Measurements from ENCODE around the gene CD27. TPM values are rescaled to one million over a fixed set of nuclear protein-coding genes. Genes with fewer than 3 reads are reported as not detected.
A peak's percentile ranks its signal among the peaks of the same experiment; 100 is the strongest.
"Not testable (repeated sequence)": the region's sequence is repeated elsewhere in the genome, so short reads cannot be mapped to it uniquely, and the experiment has no call there.

The CD27 gene
- total RNA-seq, 4 donors from 2014 or later, result 0.16 to 0.89 TPM; not detected in 2

- peak; percentile 98 to 100 for DNase-seq (ENCODE audit: low spot score in 2 of 2)
- intact Hi-C loops (cut with DNase I; ENCODE audit: low total_unique reads), result no loop called here
- peak within 1 kb of the TSS; percentile 61 for H3K4me3 ChIP-seq (ENCODE audit: low read depth, poor library complexity, severe bottlenecking)
- TF ChIP-seq POLR2A (IDR thresholded peaks at IDR 0.05) (peak in 1 of 2 donors; percentile 95), CTCF (IDR thresholded peaks at IDR 0.05) (no peak)
- 0% methylated on average over 39 to 55 of the region's 69 CpGs for WGBS, 2 donors
Measured at GRCh38 chr12:6470375-6471163, 25.8 kb downstream of the CD27 start, which contains the start of gene VAMP1. TSS of gene VAMP1 (minus strand) at chr12:6470677. CDS start at chr12:6470531, 146 bp downstream.

- WGBS, 2 donors, result 48 to 78% methylated on average over 1 of the region's 1 CpG
- intact Hi-C loops (cut with DNase I; ENCODE audit: low total_unique reads), result no loop called here
- TF ChIP-seq POLR2A (IDR thresholded peaks at IDR 0.05) (no peak), CTCF (IDR thresholded peaks at IDR 0.05) (no peak)
- H3K4me3 ChIP-seq (ENCODE audit: low read depth, poor library complexity, severe bottlenecking), result no peak overlapping the region
- no peak for DNase-seq (ENCODE audit: low spot score in 2 of 2)
Measured at GRCh38 chr12:6471989-6472360, 27.2 kb downstream of the CD27 start.

- intact Hi-C loops (cut with DNase I; ENCODE audit: low total_unique reads), result no loop called here
- TF ChIP-seq POLR2A (IDR thresholded peaks at IDR 0.05) (no peak), CTCF (IDR thresholded peaks at IDR 0.05) (no peak)
- 72 to 82% methylated on average over 11 of the region's 11 CpGs for WGBS, 2 donors
- peak in 1 of 2 donors; percentile 76 for DNase-seq (ENCODE audit: low spot score in 2 of 2)
- H3K4me3 ChIP-seq (ENCODE audit: low read depth, poor library complexity, severe bottlenecking), result no peak overlapping the region
Measured at GRCh38 chr12:6472491-6472890, 27.7 kb downstream of the CD27 start.

- H3K4me3 ChIP-seq (ENCODE audit: low read depth, poor library complexity, severe bottlenecking); intact Hi-C loops (cut with DNase I; ENCODE audit: low total_unique reads): not testable (repeated sequence)
- WGBS, 2 donors, result 86 to 90% methylated on average over 17 to 39 of the region's 48 CpGs
- peak in 1 of 2 donors; percentile 71 for DNase-seq (ENCODE audit: low spot score in 2 of 2)
Measured at GRCh38 chr12:6475233-6475975, 30.6 kb downstream of the CD27 start.

- no peak for DNase-seq (ENCODE audit: low spot score in 2 of 2)
- H3K4me3 ChIP-seq (ENCODE audit: low read depth, poor library complexity, severe bottlenecking), result no peak overlapping the region
- intact Hi-C loops (cut with DNase I; ENCODE audit: low total_unique reads), result no loop called here
- 50 to 52% methylated on average over 3 of the region's 3 CpGs for WGBS, 2 donors
- TF ChIP-seq CTCF (IDR thresholded peaks at IDR 0.05) (no peak), POLR2A (IDR thresholded peaks at IDR 0.05) (no peak)
Measured at GRCh38 chr12:6476489-6476888, 31.7 kb downstream of the CD27 start.

- H3K4me3 ChIP-seq (ENCODE audit: low read depth, poor library complexity, severe bottlenecking); intact Hi-C loops (cut with DNase I; ENCODE audit: low total_unique reads): not testable (repeated sequence)
- WGBS, 2 donors, result 92 to 95% methylated on average over 35 to 37 of the region's 37 CpGs
- DNase-seq (ENCODE audit: low spot score in 2 of 2), result peak in 1 of 2 donors; percentile 69
Measured at GRCh38 chr12:6477601-6478377, 33.0 kb downstream of the CD27 start.

Measured in lower leg skin (tissue), 4 donors.